Measurements from ENCODE around the gene PIK3R1.
A peak's percentile ranks its signal among the peaks of the same experiment; 100 is the strongest.

The PIK3R1 gene

DNA sequence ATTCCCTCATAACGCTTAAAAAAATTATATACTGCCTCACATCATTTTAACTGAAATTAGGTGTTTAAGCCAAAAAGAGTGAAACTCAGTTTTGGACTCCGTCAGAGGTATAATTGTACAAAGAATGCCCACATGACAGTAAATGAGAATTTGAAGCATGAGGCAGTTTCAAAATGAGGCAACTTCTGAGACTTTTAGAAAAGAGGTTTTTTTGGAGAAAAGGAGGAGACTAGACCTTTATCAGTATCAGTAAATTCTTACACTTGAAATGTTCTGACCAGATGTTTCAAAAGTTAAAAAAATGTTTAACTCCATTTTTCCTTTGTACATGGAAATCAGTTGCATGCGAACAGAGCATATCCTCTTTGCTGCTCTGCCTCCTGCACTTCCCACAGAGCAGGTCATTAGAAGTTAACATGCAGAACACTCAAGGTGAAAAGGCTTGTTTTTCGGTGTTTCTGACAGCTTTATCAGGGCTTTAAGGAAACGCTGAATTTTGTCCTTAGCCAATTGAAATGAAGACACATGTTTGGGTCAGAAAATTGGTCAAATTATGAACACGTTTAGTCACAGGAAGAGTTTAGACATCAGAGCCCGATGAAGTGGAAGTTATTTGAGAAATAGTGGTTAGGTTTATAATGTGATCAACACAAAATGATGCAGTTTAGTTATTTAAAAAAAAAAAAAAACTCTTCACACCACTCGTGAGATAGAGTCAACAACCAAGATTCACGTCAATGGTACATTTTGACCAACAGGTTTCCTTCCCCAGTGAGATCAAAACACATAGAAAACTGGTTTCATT lies 59.5 kb downstream of the PIK3R1 start:
- no peak for DNase-seq

DNA sequence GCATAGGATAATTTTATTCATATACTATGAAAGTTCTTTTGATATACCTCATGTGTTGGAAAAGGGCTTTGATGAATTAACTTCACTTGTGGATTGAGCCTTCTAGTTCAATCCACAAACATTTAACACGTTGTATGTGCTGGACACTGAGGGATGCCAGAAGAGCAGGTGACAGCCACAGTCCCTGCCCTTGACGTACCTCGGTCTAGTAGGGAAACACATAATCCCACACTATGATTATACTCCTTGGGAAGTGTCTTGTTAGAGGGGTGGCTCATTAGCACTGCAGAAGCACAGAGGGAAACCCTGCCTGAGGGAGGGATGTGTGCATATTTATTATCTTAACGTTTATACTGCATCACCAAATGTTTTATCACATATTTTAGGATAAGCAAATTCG lies 61.2 kb downstream of the PIK3R1 start:
- no peak for DNase-seq

- no peak for DNase-seq
Observed at GRCh38 chr5:68277431-68277830, 61.9 kb downstream of the PIK3R1 start.

DNA sequence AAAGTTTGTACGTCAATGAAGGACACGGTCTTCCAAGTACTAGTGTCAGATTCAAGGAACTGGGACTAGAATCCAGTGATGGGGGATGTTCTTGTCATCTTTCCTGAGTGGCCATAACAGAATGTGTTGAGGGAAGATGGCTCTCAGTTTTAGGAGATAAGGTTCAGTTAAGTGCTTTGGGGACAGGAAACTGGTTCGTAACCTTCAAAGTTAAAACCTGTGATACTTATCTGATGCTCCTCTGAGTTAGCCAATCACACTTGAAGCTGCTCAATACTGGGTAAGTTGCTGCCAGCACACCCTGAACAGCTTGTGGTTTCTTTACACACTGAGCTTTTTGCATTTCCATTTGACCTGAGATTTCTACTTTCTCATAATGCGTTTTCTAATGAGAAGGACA lies 64.4 kb downstream of the PIK3R1 start:
- peak; percentile 45 for DNase-seq

DNA sequence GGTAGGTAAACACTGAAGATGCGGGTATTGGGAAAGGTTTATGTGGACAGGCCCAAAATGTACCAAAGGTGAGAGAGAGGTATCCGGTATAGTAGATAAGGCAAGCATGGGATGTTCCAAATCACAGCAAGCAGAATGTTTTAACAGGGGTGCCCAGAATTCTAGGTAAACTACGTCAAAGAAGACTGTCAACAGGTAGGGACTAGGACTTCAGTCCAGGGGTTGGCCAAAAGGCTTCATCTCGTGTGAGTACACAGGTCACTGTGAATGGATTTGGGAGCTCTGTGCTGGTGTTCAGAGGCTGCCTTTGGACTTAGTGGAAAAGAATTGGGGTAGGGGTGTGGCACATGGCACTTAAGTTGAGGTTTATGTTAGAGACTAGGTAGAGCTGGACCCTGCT lies 66.4 kb downstream of the PIK3R1 start:
- no peak for DNase-seq

DNA sequence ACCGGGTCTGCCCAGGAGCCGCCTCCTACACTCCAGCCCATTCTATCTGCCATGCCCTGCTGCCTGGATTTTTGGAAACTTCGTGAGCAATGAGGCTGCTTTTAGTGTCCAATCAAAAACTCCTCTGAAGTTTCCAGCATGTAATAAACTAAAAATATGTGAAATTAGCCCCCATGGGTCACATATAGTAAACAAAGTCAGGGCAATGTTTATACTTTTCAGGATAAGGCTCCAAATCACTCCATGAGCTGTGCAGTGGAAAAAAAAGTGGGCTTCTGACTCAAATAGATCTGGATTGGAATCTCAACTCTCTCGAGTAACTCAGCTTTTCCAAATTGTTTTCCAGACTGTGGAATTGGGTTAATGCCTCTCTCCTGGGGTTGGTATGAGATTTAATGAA lies 68.2 kb downstream of the PIK3R1 start:
- DNase-seq: no peak

DNA sequence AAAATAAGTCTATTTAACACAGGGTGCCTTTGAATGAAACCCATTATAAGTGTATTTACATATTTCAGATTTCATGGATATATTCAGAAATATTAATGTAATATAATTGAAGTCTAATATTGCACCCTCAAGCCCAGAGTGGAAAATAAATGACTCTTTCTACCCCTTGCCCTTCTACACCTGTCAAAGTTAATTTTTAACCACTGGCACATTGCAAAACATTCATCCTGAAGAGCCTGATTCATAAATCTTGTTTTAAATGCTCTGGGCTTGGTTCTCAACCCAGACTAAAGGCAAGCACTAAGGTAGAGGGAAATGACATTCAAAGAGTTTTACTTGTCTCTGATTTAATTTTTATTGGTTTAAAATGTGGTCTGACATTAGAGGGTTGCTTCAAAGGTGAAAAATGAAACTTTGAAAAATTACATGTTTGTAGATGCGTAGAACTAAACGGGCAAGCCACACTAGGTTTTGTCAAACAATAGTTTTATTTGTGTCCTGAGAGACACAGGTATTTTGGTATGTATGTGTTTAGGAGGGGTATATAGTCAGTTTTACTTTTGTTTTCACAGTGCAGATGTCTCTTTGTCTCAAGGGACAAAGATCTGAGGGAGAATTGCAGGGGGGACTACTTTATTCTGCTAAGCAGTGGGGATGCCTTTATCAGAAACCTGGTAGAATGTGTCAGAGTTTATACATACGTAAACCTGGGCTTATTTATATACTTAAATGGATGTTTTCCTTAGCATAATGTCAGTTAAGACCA lies 69.7 kb downstream of the PIK3R1 start:
- DNase-seq: no peak

DNA sequence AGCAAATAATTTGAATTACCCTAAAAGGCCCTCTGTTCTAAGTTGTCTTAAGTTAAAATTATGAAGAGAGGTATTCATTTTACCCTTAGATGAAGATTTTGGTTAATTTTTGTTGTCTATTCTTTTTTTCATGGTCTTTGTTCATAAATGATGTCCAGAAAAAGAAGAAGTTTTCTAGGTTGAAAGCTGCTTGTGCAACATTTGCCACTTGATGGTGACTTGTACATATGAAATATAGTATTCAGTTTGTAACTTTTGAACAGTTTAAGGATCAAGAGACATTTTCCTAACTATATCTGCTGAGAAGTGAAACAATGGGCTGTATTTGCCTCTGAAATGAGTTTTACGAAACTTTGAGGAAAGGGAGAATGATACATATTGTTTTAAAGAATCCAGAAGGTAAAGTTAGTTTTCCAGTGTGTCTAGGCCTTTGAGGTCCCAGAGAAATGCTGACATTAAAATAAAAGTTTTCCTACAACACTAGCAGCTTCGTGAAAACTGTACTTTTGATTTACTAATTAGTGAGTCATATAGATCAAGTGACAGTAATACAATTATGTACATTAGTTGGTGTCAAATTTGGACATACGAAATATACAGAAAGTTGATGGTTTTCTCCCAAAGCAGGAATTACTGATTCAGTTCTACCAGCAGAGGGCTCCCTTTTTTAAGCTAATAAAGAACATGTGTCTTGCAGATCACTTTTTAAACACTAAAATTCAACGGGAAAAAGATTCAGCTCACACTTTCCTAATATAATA lies 70.5 kb downstream of the PIK3R1 start:
- DNase-seq: no peak

DNA sequence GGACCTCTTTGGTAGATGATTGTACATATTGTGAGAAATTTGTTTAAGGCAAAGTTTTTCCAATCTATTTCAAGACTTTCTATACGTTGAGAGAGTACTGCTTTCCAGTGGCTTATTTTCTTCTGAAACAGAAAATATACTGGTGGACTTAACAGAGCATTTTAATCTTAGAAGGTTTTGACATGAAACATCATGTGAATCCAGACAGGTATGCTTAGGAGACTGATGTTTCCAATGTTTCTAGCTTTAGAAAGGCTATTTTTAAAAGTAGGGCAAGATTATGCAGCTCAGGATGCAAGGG lies 71.0 kb downstream of the PIK3R1 start:
- no peak for DNase-seq

- no peak for DNase-seq
Observed at GRCh38 chr5:68287631-68287975, 72.0 kb downstream of the PIK3R1 start.

GRCh38 chr5:68287976-68288706 lies 72.6 kb downstream of the PIK3R1 start:
- DNase-seq: peak; percentile 53

- no peak for DNase-seq
Observed at GRCh38 chr5:68288707-68289134, 73.2 kb downstream of the PIK3R1 start.

GRCh38 chr5:68289498-68289897 lies 73.9 kb downstream of the PIK3R1 start:
- DNase-seq: no peak

DNA sequence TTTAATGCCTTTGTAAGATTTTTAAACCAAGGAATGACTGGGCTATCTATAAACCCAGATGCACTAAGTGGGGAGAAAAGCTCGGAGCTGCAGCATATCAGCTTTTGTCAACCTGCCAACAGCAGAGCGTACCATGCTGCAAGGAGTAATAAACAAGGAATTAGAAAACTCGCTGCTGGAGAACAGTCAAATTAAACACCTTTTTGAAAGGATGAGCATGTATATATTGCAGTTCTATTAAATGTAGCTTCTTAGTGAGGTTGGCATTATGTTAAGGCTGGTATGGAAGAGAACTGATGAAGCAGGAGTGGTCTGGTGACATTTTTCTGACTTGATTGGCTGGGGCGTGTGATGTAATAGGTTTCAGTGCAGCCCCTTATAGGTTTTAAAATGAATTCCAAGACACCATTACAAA lies 74.7 kb downstream of the PIK3R1 start:
- no peak for DNase-seq

DNA sequence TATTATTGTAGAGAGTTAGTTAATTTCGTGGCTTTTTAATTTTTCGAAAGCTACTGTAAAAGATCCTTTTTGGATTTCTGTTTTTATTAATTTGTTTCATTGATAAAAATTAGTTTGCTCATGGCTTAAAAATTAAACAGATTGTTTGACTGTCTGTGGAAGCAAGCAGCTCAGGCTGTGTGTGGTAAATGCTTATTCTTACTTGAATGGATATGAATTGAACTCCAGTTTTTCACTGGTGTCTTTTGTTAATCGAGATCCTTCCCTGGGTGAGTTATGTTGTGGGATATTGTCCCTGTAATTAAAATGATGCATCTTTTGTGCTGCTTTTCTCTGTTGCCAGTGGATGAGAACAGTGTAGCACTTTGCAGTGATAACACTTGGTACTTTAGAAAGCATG lies 75.3 kb downstream of the PIK3R1 start:
- DNase-seq: no peak

DNA sequence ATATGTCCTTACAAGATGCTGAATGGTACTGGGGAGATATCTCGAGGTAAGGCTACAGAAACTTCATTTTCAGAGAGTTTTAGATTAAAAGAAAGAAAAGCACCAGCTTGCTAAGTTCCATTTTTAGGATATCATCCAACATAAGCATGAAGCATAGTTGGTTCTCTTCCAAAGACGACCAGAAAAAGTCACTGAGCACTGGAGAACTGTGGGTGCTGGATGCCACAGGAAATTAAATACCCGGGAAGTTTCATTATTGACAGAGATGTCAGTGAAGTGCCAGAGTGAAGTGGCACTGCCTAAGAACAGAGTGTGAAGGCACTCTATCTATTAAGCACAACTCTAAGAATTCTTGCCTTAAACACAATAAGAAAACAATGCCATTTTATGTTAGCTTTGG lies 76.8 kb downstream of the PIK3R1 start:
- no peak for DNase-seq

DNA sequence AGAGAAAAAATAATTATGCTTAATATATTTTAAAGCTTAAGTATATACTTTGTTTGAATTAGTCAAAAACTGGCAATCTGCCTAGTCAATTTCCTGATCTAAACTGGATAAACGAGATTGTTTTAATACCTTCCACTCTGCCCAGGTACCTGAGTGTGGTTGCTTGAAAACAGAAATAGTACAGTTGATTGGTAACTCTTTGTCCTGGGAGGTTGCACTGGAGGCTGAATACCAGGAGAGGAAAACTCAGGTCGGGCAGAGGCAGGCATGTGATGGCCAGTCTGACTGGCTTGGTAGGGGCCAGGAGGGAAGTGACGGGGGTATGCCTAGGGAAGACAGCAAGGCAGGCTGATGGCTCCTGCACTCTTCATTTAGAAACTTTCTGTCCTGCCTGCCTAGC lies 80.2 kb downstream of the PIK3R1 start:
- no peak for DNase-seq

DNA sequence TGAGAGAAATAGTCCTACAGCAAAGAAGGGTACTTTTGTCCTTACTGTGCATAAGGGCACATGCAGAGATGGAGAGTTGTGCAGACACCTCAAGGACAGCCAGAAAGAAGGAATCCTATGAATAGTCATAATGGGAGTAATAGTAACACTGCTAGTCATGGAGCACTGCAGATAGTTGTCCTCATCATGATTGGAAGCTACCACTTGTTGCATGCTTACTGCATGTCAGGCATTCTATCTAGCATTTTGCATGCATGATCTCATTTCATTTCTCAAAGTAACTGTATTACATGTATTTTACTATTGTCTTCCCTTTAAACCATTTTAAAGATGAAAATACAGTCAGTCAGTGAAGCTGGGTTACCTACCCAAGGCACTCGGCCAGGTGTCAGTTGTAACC lies 81.3 kb downstream of the PIK3R1 start:
- no peak for DNase-seq

DNA sequence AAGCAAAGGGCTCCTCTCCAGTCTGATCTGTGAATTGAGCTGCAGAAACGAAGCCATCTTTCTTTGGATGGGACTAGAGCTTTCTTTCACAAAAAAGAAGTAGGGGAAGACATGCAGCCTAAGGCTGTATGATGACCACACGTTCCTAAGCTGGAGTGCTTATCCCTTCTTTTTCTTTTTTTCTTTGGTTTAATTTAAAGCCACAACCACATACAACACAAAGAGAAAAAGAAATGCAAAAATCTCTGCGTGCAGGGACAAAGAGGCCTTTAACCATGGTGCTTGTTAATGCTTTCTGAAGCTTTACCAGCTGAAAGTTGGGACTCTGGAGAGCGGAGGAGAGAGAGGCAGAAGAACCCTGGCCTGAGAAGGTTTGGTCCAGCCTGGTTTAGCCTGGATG lies 82.1 kb downstream of the PIK3R1 start:
- DNase-seq: no peak

DNA sequence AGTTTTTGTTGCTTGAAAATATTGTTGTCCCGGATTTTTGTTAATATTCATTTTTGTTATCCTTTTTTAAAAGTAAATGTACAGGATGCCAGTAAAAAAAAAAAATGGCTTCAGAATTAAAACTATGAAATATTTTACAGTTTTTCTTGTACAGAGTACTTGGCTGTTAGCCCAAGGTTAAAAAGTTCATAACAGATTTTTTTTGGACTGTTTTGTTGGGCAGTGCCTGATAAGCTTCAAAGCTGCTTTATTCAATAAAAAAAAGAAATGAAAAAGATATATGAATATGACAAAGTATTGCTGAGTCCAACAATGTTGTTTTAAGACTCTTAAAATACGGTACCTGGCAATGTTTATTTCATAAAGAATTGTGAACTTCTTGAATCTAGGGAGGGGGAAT lies 82.9 kb downstream of the PIK3R1 start:
- no peak for DNase-seq

DNA sequence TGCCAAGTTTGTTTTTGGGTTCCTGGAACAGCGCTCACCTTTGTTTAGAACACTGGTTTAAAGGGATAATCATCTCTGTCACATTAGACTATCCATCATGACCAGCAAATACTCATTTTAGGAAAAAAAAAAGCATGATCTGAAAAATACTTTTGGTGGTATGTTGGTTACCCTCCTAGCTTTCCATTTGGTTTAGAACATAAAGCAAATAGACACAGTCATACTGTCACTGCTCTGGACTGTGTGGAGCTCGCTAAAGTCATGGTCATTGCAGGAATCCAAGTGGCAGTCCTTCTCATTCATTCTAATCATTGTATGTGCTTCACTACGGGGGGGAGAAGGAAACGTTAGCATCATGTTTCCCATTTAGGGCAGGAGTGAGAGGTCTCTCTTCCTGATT lies 83.5 kb downstream of the PIK3R1 start:
- DNase-seq: no peak

DNA sequence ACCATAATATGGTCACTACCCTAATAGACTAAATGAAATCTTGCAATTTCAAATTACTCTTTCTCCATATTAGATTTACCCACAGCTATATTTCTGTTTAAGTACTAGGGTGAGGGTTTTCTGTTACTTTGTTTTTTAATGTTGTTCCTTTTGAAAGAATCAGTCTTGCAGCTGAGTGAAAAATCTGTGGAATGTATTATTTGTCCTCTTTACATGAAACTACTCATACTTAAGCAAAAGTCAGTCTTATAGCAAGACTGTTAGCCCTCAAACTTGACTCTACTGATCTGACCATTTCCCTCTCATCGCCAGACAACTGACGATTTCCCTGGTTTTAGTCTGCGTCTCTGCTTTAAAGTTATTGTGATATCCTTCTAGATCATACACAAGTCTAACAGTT lies 84.0 kb downstream of the PIK3R1 start:
- no peak for DNase-seq

- DNase-seq: peak; percentile 29
Observed at GRCh38 chr5:68303038-68303738, 87.6 kb downstream of the PIK3R1 start.

Data from activated CD4-positive, alpha-beta T cell treated with anti-CD3 and anti-CD28 coated beads for 48 hours (primary cell).